ENCODE data around the gene TRIM47. TPM values are rescaled to one million over a fixed set of nuclear protein-coding genes. Genes with fewer than 3 reads are reported as not detected.

TRIM47 gene
- total and polyA plus RNA-seq, 8 donors, result 13.4 to 63.8 (median 20.8) TPM

DNA sequence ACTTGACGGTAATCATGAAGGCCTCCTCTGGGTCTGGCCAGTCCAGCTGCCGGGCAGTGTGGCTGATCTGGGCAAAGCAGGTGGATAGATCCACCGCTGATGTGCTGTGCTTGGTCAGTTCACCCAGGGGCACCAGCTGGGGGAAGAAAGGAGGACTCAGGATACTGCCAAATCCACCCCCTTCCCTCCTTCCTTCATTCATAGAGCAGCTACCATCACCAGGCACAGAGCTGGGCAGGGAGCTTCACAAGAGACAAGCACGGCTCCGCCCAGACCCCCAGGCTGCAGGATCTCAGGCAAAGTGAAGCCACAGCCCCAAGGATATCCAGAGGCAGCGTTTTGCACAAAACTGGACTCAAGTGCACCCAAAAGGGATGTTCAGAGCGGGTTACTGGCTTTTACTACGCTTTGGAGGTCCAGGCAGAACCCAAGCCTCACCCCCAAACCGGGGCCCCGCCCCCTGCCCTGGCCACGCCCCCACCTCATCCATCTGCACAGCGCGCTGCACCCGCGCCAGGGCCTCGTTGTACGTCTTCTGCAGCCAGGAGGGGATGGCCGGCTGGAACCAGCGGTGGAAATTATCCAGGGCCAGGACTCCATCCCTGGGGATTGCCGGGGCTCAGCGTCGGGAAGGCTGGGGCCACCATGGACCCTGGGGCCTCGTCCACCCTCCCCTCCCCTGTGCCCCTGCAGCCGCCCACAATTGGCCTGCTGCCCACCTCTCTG, 43.3 kb downstream of the TRIM47 start:
- intact Hi-C loops (cut with DNase I), result no loop called here
- Histone ChIP-seq H3K27me3 (no peaks in the 10 kb centered on the region), H3K9me3 (no peaks in the 10 kb centered on the region), H3K4me3 (no peak overlapping the region), H3K27ac (no peak overlapping the region), H3K4me1 (peaks cover 6 to 35% of the 10 kb centered on the region in 2 donors), H3K36me3 (peaks cover 0 to 91% of the 10 kb centered on the region in 2 donors)
- TF ChIP-seq, protein P1, sequence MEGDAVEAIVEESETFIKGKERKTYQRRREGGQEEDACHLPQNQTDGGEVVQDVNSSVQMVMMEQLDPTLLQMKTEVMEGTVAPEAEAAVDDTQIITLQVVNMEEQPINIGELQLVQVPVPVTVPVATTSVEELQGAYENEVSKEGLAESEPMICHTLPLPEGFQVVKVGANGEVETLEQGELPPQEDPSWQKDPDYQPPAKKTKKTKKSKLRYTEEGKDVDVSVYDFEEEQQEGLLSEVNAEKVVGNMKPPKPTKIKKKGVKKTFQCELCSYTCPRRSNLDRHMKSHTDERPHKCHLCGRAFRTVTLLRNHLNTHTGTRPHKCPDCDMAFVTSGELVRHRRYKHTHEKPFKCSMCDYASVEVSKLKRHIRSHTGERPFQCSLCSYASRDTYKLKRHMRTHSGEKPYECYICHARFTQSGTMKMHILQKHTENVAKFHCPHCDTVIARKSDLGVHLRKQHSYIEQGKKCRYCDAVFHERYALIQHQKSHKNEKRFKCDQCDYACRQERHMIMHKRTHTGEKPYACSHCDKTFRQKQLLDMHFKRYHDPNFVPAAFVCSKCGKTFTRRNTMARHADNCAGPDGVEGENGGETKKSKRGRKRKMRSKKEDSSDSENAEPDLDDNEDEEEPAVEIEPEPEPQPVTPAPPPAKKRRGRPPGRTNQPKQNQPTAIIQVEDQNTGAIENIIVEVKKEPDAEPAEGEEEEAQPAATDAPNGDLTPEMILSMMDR (IDR thresholded peaks at IDR 0.05), result no peak
- ATAC-seq, result no peak
- no peak for DNase-seq

DNA sequence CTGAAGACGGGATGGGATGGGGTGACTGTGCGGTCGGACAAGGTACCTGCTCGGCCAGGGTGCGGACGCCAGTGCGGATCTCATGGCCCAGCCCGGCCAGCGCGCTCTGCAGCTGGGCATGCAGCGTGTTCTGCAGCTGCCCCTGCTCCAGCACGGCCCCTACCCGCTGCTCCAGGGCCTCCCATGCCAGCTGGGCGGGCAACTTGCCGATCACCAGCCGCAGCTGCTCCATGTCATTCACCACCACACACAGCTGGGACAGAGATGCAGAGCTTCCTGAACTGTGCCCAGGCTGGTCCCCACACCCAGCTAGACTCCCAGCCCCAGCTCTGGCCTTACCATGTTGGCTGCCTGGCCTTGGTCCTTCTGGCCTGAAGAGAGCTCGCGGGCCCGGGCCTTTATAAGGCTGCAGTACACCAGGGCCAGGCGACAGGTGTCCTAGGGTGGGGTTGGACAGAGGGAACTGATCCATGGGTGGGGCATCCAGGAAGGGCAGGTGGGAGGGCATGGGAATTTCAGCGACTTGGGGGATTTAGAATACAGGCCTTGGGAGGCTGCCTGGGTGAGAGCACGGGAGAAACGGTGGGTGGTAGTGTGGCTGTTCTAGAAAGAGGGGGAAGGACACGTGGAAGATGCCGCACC, 44.0 kb downstream of the TRIM47 start:
- intact Hi-C loops (cut with DNase I), result no loop called here
- no peaks in the 10 kb centered on the region for H3K9me3 ChIP-seq
- DNase-seq, result no peak
- ATAC-seq, result no peak
- H3K27ac ChIP-seq, result no peak overlapping the region
- peaks cover 0 to 91% of the 10 kb centered on the region in 2 donors for H3K36me3 ChIP-seq
- H3K4me3 ChIP-seq, result no peak overlapping the region
- H3K4me1 ChIP-seq, result peaks cover 6 to 35% of the 10 kb centered on the region in 2 donors
- TF ChIP-seq, protein P1 (IDR thresholded peaks at IDR 0.05), result no peak
- no peaks in the 10 kb centered on the region for H3K27me3 ChIP-seq

DNA sequence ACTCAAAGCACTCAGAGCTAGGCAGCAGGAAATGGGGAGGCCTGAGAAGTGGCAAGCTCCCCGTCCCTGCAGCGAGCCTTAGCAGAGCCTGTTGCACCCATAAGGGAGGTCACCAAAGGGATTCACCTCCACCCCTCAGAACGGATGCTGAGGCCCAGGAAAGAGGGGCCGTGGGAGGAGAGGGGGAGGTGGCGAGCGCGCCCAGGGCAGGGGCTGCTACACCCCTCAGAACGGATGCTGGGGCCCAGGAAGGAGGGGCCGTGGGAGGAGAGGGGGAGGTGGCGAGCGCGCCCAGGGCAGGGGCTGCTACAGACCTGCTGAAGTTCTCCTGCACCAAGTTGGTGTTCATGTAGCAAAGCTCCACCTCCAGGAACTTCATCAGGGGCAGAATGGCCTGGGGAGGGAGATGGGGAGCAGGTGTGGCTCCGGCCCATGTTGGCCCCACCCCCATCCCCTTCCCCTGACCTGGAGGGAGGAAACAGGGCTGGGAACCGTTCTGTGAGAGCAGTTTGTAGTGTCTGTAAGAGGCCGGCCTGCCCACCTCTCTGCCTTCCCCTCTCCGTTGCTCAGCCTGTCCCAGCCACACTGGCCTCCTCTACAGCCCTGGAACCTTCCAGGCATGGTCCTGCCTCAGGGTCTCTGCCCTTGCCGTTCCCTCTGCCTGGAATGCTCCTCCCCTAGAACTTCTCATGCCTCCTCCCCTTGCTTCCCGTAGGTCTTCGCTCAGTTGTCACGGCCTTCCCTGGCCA, 45.6 kb downstream of the TRIM47 start:
- TF ChIP-seq, protein P1 (IDR thresholded peaks at IDR 0.05), result no peak
- ATAC-seq (peak; percentile 28), DNase-seq (no peak)
- no peaks in the 10 kb centered on the region for H3K9me3 ChIP-seq
- H3K4me1 ChIP-seq, result peaks cover 6 to 35% of the 10 kb centered on the region in 2 donors
- H3K36me3 ChIP-seq, result peaks cover 0 to 90% of the 10 kb centered on the region in 2 donors
- H3K27ac ChIP-seq, result peak overlapping the region; percentile 19 to 75
- H3K4me3 ChIP-seq, result no peak overlapping the region
- H3K27me3 ChIP-seq, result no peaks in the 10 kb centered on the region
- intact Hi-C loops (cut with DNase I), result no loop called here

DNA sequence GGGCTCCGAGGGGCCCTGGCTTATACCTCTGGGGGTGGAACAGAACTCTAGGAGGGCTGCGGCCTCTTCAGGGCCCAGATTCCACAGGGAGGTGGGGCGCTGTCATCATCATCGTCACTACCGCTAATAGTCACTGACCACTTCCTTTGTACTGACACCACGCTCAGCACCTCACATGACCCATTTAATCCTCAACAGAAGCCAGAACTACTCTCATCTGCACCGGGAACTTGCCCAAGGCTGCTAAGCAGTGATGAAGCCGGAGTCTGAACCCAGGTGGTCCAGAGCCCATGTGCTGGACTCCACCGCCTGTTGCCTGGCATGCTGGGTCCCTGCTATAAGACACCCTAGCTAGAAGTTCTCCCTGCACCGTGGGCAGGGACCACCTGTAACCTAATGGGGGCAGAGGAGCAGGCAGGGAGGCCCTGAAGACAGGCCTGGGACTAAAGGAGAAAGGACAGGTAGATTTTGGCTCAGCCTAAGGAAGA, 46.2 kb downstream of the TRIM47 start:
- peak overlapping the region; percentile 13 to 75 for H3K27ac ChIP-seq
- peaks cover 11 to 40% of the 10 kb centered on the region in 2 donors for H3K4me1 ChIP-seq
- TF ChIP-seq, protein P1 (IDR thresholded peaks at IDR 0.05), result no peak
- H3K36me3 ChIP-seq, result peaks cover 0 to 90% of the 10 kb centered on the region in 2 donors
- no peak overlapping the region for H3K4me3 ChIP-seq
- DNase-seq, result peak in 1 of 4 donors; percentile 60
- intact Hi-C loops (cut with DNase I), result no loop called here
- no peaks in the 10 kb centered on the region for H3K27me3 ChIP-seq
- peak; percentile 51 for ATAC-seq
- H3K9me3 ChIP-seq, result no peaks in the 10 kb centered on the region
